Measurements from ENCODE around the gene SDR39U1.

Gene SDR39U1

GRCh38 chr14:24390701-24391468 is 51.7 kb downstream of the SDR39U1 start:
- DNase-seq (ENCODE audit: low read depth): no peak
